ENCODE measurements around the gene GRM2.

The GRM2 gene

GRCh38 chr3:51703068-51703760, 3.7 kb upstream of the GRM2 start:
- Histone ChIP-seq H3K9me3 (ENCODE audit: control insufficient read depth in 5 of 5, low read length in 5 of 5) (no peaks in the 10 kb centered on the region), H3K9ac (ENCODE audit: low read length in 5 of 5) (no peak overlapping the region), H3K4me3 (ENCODE audit: low read depth in 1 of 5, low read length in 5 of 5) (no peak overlapping the region), H3K4me1 (ENCODE audit: control insufficient read depth in 5 of 5, insufficient read depth in 5 of 5, low read length in 5 of 5) (peaks cover 0 to 5% (median 5%) of the 10 kb centered on the region in 5 donors), H3K36me3 (ENCODE audit: control insufficient read depth in 5 of 5, insufficient read depth in 5 of 5, low read length in 5 of 5) (peaks cover 0 to 76% (median 69%) of the 10 kb centered on the region in 5 donors), H3K27ac (ENCODE audit: low read depth, low read length) (no peak overlapping the region), H3K27me3 (ENCODE audit: control insufficient read depth in 5 of 5, insufficient read depth in 4 of 5, low read length in 5 of 5) (no peaks in the 10 kb centered on the region)

DNA sequence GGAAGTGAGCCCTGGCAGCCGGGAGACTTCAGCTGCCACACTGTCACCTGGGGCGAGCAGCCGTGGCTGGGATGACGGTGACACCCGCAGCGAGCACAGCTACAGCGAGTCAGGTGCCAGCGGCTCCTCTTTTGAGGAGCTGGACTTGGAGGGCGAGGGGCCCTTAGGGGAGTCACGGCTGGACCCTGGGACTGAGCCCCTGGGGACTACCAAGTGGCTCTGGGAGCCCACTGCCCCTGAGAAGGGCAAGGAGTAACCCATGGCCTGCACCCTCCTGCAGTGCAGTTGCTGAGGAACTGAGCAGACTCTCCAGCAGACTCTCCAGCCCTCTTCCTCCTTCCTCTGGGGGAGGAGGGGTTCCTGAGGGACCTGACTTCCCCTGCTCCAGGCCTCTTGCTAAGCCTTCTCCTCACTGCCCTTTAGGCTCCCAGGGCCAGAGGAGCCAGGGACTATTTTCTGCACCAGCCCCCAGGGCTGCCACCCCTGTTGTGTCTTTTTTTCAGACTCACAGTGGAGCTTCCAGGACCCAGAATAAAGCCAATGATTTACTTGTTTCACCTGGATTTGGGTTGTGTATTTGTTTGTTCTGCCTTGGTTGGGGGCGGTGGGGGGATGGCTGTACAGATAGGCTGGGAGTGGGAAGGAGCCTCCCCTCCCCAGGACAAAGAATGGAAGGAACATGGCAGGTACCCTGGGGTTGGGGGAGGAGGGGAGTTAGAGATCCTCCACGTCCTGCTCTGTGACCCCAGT, 2.9 kb upstream of the GRM2 start:
- H3K27me3 ChIP-seq (ENCODE audit: control insufficient read depth in 5 of 5, insufficient read depth in 4 of 5, low read length in 5 of 5) = no peaks in the 10 kb centered on the region
- H3K4me3 ChIP-seq (ENCODE audit: low read depth in 1 of 5, low read length in 5 of 5) = no peak overlapping the region
- H3K9ac ChIP-seq (ENCODE audit: low read length in 5 of 5) = no peak overlapping the region
- no peak overlapping the region for H3K27ac ChIP-seq (ENCODE audit: low read depth, low read length)
- peaks cover 0 to 5% (median 5%) of the 10 kb centered on the region in 5 donors for H3K4me1 ChIP-seq (ENCODE audit: control insufficient read depth in 5 of 5, insufficient read depth in 5 of 5, low read length in 5 of 5)
- H3K36me3 ChIP-seq (ENCODE audit: control insufficient read depth in 5 of 5, insufficient read depth in 5 of 5, low read length in 5 of 5) = peaks cover 0 to 69% (median 61%) of the 10 kb centered on the region in 5 donors
- H3K9me3 ChIP-seq (ENCODE audit: control insufficient read depth in 5 of 5, low read length in 5 of 5) = no peaks in the 10 kb centered on the region

GRCh38 chr3:51704511-51704950, 2.3 kb upstream of the GRM2 start:
- H3K9me3 ChIP-seq (ENCODE audit: control insufficient read depth in 5 of 5, low read length in 5 of 5) = no peaks in the 10 kb centered on the region
- H3K4me3 ChIP-seq (ENCODE audit: low read depth in 1 of 5, low read length in 5 of 5) = no peak overlapping the region
- H3K4me1 ChIP-seq (ENCODE audit: control insufficient read depth in 5 of 5, insufficient read depth in 5 of 5, low read length in 5 of 5) = peaks cover 0 to 5% (median 5%) of the 10 kb centered on the region in 5 donors
- H3K27me3 ChIP-seq (ENCODE audit: control insufficient read depth in 5 of 5, insufficient read depth in 4 of 5, low read length in 5 of 5) = no peaks in the 10 kb centered on the region
- H3K9ac ChIP-seq (ENCODE audit: low read length in 5 of 5) = no peak overlapping the region
- no peak overlapping the region for H3K27ac ChIP-seq (ENCODE audit: low read depth, low read length)
- H3K36me3 ChIP-seq (ENCODE audit: control insufficient read depth in 5 of 5, insufficient read depth in 5 of 5, low read length in 5 of 5) = peaks cover 0 to 63% (median 55%) of the 10 kb centered on the region in 5 donors

- Histone ChIP-seq H3K9me3 (ENCODE audit: control insufficient read depth in 5 of 5, low read length in 5 of 5) (no peaks in the 10 kb centered on the region), H3K4me1 (ENCODE audit: control insufficient read depth in 5 of 5, insufficient read depth in 5 of 5, low read length in 5 of 5) (peaks cover 0 to 5% (median 5%) of the 10 kb centered on the region in 5 donors), H3K9ac (ENCODE audit: low read length in 5 of 5) (no peak overlapping the region), H3K36me3 (ENCODE audit: control insufficient read depth in 5 of 5, insufficient read depth in 5 of 5, low read length in 5 of 5) (peaks cover 0 to 54% (median 46%) of the 10 kb centered on the region in 5 donors), H3K27ac (ENCODE audit: low read depth, low read length) (no peak overlapping the region), H3K4me3 (ENCODE audit: low read depth in 1 of 5, low read length in 5 of 5) (no peak overlapping the region), H3K27me3 (ENCODE audit: control insufficient read depth in 5 of 5, insufficient read depth in 4 of 5, low read length in 5 of 5) (no peaks in the 10 kb centered on the region)
Observed at GRCh38 chr3:51705276-51706020, 1.4 kb upstream of the GRM2 start.

DNA sequence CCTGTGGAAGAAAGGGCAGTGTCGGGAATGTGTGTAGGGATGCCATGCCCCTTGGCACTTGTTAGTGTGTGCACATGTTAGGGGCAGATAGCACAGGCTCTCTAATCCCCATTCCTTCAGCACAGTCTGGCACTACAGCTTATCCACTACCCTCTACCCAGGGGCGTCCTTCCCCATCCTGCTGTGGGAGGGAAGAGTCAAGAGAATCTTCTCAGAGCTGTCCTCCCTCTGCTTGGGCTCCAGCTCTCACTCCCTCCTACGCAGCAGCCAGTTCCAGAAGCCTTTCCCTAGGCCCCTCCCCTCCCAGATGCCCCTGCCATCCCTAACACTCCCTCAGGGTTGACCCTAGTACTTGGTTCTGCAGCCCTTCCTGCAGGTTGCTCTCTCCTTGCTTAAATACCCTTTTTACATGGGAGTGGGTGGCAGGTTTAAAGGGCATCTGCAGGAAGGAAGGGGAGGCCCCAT, 815 bp upstream of the GRM2 start:
- no peak overlapping the region for H3K27ac ChIP-seq (ENCODE audit: low read depth, low read length)
- no peaks in the 10 kb centered on the region for H3K9me3 ChIP-seq (ENCODE audit: control insufficient read depth in 5 of 5, low read length in 5 of 5)
- H3K9ac ChIP-seq (ENCODE audit: low read length in 5 of 5) = no peak overlapping the region
- H3K36me3 ChIP-seq (ENCODE audit: control insufficient read depth in 5 of 5, insufficient read depth in 5 of 5, low read length in 5 of 5) = peaks cover 0 to 48% (median 40%) of the 10 kb centered on the region in 5 donors
- peaks cover 0 to 5% (median 5%) of the 10 kb centered on the region in 5 donors for H3K4me1 ChIP-seq (ENCODE audit: control insufficient read depth in 5 of 5, insufficient read depth in 5 of 5, low read length in 5 of 5)
- H3K27me3 ChIP-seq (ENCODE audit: control insufficient read depth in 5 of 5, insufficient read depth in 4 of 5, low read length in 5 of 5) = no peaks in the 10 kb centered on the region
- no peak overlapping the region for H3K4me3 ChIP-seq (ENCODE audit: low read depth in 1 of 5, low read length in 5 of 5)

- Histone ChIP-seq H3K27me3 (ENCODE audit: control insufficient read depth in 5 of 5, insufficient read depth in 4 of 5, low read length in 5 of 5) (no peaks in the 10 kb centered on the region), H3K36me3 (ENCODE audit: control insufficient read depth in 5 of 5, insufficient read depth in 5 of 5, low read length in 5 of 5) (peaks cover 0 to 27% (median 24%) of the 10 kb centered on the region in 5 donors), H3K4me1 (ENCODE audit: control insufficient read depth in 5 of 5, insufficient read depth in 5 of 5, low read length in 5 of 5) (peaks cover 0 to 5% (median 5%) of the 10 kb centered on the region in 5 donors), H3K27ac (ENCODE audit: low read depth, low read length) (no peak overlapping the region), H3K4me3 (ENCODE audit: low read depth in 1 of 5, low read length in 5 of 5) (no peak overlapping the region), H3K9me3 (ENCODE audit: control insufficient read depth in 5 of 5, low read length in 5 of 5) (no peaks in the 10 kb centered on the region), H3K9ac (ENCODE audit: low read length in 5 of 5) (no peak overlapping the region)
Observed at GRCh38 chr3:51708216-51708845, 1.5 kb downstream of the GRM2 start.

GRCh38 chr3:51709004-51709420, 2.1 kb downstream of the GRM2 start:
- Histone ChIP-seq H3K4me3 (ENCODE audit: low read depth in 1 of 5, low read length in 5 of 5) (no peak overlapping the region), H3K27ac (ENCODE audit: low read depth, low read length) (no peak overlapping the region), H3K9me3 (ENCODE audit: control insufficient read depth in 5 of 5, low read length in 5 of 5) (no peaks in the 10 kb centered on the region), H3K36me3 (ENCODE audit: control insufficient read depth in 5 of 5, insufficient read depth in 5 of 5, low read length in 5 of 5) (peaks cover 0 to 20% (median 17%) of the 10 kb centered on the region in 5 donors), H3K9ac (ENCODE audit: low read length in 5 of 5) (no peak overlapping the region), H3K27me3 (ENCODE audit: control insufficient read depth in 5 of 5, insufficient read depth in 4 of 5, low read length in 5 of 5) (no peaks in the 10 kb centered on the region), H3K4me1 (ENCODE audit: control insufficient read depth in 5 of 5, insufficient read depth in 5 of 5, low read length in 5 of 5) (peaks cover 0 to 5% (median 5%) of the 10 kb centered on the region in 5 donors)

DNA sequence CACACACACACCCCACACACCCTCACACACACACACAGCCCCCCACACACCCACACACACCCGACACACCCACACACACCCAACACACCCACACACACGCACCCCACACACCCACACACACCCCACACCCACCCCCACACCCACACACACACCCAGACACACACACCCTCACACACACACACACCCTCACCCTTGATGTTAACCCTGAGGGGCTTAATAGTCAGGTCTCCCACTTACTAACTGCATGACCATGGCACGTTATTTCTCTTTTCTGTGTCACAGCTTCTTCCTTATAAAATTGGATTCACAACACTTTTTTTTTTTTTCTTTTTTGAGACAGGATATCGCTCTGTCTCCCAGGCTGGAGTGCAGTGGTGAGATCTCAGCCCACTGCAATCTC, 2.8 kb downstream of the GRM2 start:
- Histone ChIP-seq H3K4me1 (ENCODE audit: control insufficient read depth in 5 of 5, insufficient read depth in 5 of 5, low read length in 5 of 5) (peaks cover 0 to 5% (median 5%) of the 10 kb centered on the region in 5 donors), H3K9ac (ENCODE audit: low read length in 5 of 5) (no peak overlapping the region), H3K9me3 (ENCODE audit: control insufficient read depth in 5 of 5, low read length in 5 of 5) (no peaks in the 10 kb centered on the region), H3K4me3 (ENCODE audit: low read depth in 1 of 5, low read length in 5 of 5) (no peak overlapping the region), H3K27me3 (ENCODE audit: control insufficient read depth in 5 of 5, insufficient read depth in 4 of 5, low read length in 5 of 5) (no peaks in the 10 kb centered on the region), H3K27ac (ENCODE audit: low read depth, low read length) (no peak overlapping the region), H3K36me3 (ENCODE audit: control insufficient read depth in 5 of 5, insufficient read depth in 5 of 5, low read length in 5 of 5) (peaks cover 0 to 14% (median 11%) of the 10 kb centered on the region in 5 donors)

DNA sequence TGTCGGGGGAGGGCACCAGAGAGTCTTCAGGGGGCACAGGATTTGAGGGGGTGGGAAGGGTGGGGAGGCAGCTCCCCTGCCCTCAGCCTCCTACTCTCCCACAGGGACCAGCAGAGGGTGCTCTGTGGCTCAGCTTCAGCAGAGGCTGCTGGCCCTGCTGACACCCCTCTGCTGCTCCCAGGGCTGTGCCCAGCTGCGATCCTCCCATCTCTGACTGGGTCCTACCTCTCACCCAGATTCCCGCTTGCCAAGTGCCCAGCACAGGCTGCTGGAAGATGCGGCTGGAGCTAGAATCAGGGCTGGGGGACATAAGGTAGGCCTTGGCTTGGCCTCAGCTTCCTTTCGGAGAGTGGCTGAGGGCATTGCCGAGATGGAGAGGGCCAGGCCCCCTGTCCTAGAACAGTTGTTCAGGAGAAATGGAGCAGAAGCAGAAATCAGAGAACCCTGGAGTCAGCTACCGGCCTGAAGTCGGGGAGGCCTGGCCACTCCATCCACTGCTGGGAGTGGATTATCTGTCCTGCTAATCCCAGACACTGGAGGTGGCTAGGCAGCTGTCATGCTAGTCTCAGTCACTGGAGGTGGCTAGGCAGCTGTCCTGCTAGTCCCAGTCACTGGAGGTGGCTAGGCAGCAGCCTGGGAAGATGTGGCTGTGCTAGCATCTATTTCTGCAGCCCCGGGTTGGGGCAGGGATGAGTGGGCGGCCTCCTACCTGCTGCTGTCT, 3.9 kb downstream of the GRM2 start:
- peaks cover 0 to 3% (median 1%) of the 10 kb centered on the region in 5 donors for H3K36me3 ChIP-seq (ENCODE audit: control insufficient read depth in 5 of 5, insufficient read depth in 5 of 5, low read length in 5 of 5)
- H3K9ac ChIP-seq (ENCODE audit: low read length in 5 of 5) = no peak overlapping the region

More for the DNA sequence above, 3.9 kb downstream of the GRM2 start:
- Histone ChIP-seq H3K27ac (ENCODE audit: low read depth, low read length) (no peak overlapping the region), H3K4me1 (ENCODE audit: control insufficient read depth in 5 of 5, insufficient read depth in 5 of 5, low read length in 5 of 5) (peaks cover 0 to 5% (median 5%) of the 10 kb centered on the region in 5 donors), H3K27me3 (ENCODE audit: control insufficient read depth in 5 of 5, insufficient read depth in 4 of 5, low read length in 5 of 5) (no peaks in the 10 kb centered on the region), H3K9me3 (ENCODE audit: control insufficient read depth in 5 of 5, low read length in 5 of 5) (no peaks in the 10 kb centered on the region), H3K4me3 (ENCODE audit: low read depth in 1 of 5, low read length in 5 of 5) (no peak overlapping the region)
